Activated naive CD4-positive, alpha-beta T cell treated with anti-CD3 and anti-CD28 coated beads, Interleukin-2, amount 50 U/mL, for 24 hours (primary cell): ENCODE data around the gene POGLUT3.

ENCODE experiments used
- H3K27ac Mint-ChIP-seq: one replicate; pipeline ENCODE4 v1.8.0; 2021; ENCODE audit warnings: mild to moderate bottlenecking, mixed read lengths
- H3K27me3 Mint-ChIP-seq: one replicate; pipeline ENCODE4 v1.8.0; 2021; ENCODE audit warnings: mixed read lengths
- H3K36me3 Mint-ChIP-seq: one replicate; pipeline ENCODE4 v1.8.0; 2021; ENCODE audit warnings: mixed read lengths
- H3K4me1 Mint-ChIP-seq: one replicate; pipeline ENCODE4 v1.8.0; 2021; ENCODE audit warnings: mixed read lengths
- H3K4me3 Mint-ChIP-seq: one replicate; pipeline ENCODE4 v1.8.0; 2021; ENCODE audit warnings: mild to moderate bottlenecking, mixed read lengths
- H3K9me3 Mint-ChIP-seq: one replicate; pipeline ENCODE4 v1.8.0; 2021; ENCODE audit warnings: mixed read lengths

The POGLUT3 gene

GRCh38 chr11:108483163-108483562 is 15.0 kb downstream of the POGLUT3 start:
- Mint-ChIP-seq H3K27me3 (no peaks in the 10 kb centered on the region), H3K27ac (no peak overlapping the region), H3K4me3 (no peak overlapping the region), H3K4me1 (no peaks in the 10 kb centered on the region), H3K36me3 (peaks cover 18% of the 10 kb centered on the region), H3K9me3 (no peaks in the 10 kb centered on the region)

GRCh38 chr11:108474664-108475463 is 23.3 kb downstream of the POGLUT3 start:
- no peaks in the 10 kb centered on the region for H3K27me3 Mint-ChIP-seq

GRCh38 chr11:108472681-108473080 is 25.5 kb downstream of the POGLUT3 start:
- no peaks in the 10 kb centered on the region for H3K27me3 Mint-ChIP-seq
- H3K9me3 Mint-ChIP-seq: no peaks in the 10 kb centered on the region
- no peak overlapping the region for H3K27ac Mint-ChIP-seq
- H3K36me3 Mint-ChIP-seq: peaks cover 15% of the 10 kb centered on the region
- no peak overlapping the region for H3K4me3 Mint-ChIP-seq
- peaks cover 6% of the 10 kb centered on the region for H3K4me1 Mint-ChIP-seq

More at GRCh38 chr11:108474664-108475463, 23.3 kb downstream of the POGLUT3 start:
- Mint-ChIP-seq H3K36me3 (peaks cover 16% of the 10 kb centered on the region), H3K4me1 (no peaks in the 10 kb centered on the region), H3K9me3 (no peaks in the 10 kb centered on the region), H3K4me3 (no peak overlapping the region), H3K27ac (no peak overlapping the region)

DNA sequence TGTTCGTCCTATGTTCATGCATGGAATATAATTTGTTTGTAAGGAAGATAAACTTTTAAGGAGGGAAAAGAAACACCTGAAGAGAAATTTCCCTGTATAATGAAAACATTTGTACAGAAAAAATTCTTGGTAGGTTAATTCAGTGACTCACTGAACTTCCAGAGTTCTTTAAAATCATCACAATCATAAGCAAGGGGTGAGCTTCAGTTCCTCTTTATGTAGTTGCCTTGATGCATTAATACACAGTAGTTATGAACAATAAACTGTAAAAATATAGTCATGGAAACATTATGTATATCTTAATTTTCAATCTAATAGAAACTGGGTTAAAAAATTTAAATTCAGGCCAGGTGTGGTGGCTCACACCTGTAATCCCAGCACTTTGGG is 29.7 kb downstream of the POGLUT3 start:
- Mint-ChIP-seq H3K27me3 (no peaks in the 10 kb centered on the region), H3K9me3 (no peaks in the 10 kb centered on the region), H3K36me3 (peaks cover 3% of the 10 kb centered on the region), H3K4me1 (peaks cover 16% of the 10 kb centered on the region), H3K4me3 (peak overlapping the region; percentile 54), H3K27ac (no peak overlapping the region)

GRCh38 chr11:108467091-108467823 is 30.9 kb downstream of the POGLUT3 start, which contains the start of gene C11orf65:
TSS of gene C11orf65 (minus strand) at chr11:108467529. CDS start at chr11:108461559, 5,970 bp downstream.
- Mint-ChIP-seq H3K36me3 (peaks cover 3% of the 10 kb centered on the region), H3K27me3 (no peaks in the 10 kb centered on the region), H3K4me3 (peak within 1 kb of the TSS; percentile 99), H3K4me1 (peaks cover 16% of the 10 kb centered on the region), H3K27ac (peak within 1 kb of the TSS; percentile 97), H3K9me3 (no peaks in the 10 kb centered on the region)

GRCh38 chr11:108466405-108466804 is 31.8 kb downstream of the POGLUT3 start:
- no peaks in the 10 kb centered on the region for H3K27me3 Mint-ChIP-seq
- peak overlapping the region; percentile 99 for H3K4me3 Mint-ChIP-seq
- H3K4me1 Mint-ChIP-seq: peaks cover 16% of the 10 kb centered on the region
- peak overlapping the region; percentile 97 for H3K27ac Mint-ChIP-seq
- no peaks in the 10 kb centered on the region for H3K9me3 Mint-ChIP-seq
- peaks cover 3% of the 10 kb centered on the region for H3K36me3 Mint-ChIP-seq

- Mint-ChIP-seq H3K27ac (no peak overlapping the region), H3K4me1 (no peaks in the 10 kb centered on the region), H3K9me3 (peaks cover 11% of the 10 kb centered on the region), H3K36me3 (peaks cover 17% of the 10 kb centered on the region), H3K4me3 (no peak overlapping the region), H3K27me3 (peaks cover 3% of the 10 kb centered on the region)
Observed at GRCh38 chr11:108453207-108453835, 44.9 kb downstream of the POGLUT3 start.
